OCI-LY3 (cell line): ENCODE results near the gene PKN2.

ENCODE experiments used
- EZH2phosphoT487 ChIP-seq: fragments of 200-600 bp; shearing (Covaris generic); IDR thresholded peaks from 2 replicates; pipeline ENCODE4 v1.6.1; 2018; ENCODE audit warnings: antibody characterized with exemption, mixed run types, low read depth
- TF ChIP-seq, protein P1 (sequence below): fragments of 200-600, 300-600 bp; sonication (generic); IDR thresholded peaks from 2 replicates; pipeline ENCODE4 v1.5.1; 2014; ENCODE audit warnings: antibody characterized with exemption, low read length, low read depth

DNA sequence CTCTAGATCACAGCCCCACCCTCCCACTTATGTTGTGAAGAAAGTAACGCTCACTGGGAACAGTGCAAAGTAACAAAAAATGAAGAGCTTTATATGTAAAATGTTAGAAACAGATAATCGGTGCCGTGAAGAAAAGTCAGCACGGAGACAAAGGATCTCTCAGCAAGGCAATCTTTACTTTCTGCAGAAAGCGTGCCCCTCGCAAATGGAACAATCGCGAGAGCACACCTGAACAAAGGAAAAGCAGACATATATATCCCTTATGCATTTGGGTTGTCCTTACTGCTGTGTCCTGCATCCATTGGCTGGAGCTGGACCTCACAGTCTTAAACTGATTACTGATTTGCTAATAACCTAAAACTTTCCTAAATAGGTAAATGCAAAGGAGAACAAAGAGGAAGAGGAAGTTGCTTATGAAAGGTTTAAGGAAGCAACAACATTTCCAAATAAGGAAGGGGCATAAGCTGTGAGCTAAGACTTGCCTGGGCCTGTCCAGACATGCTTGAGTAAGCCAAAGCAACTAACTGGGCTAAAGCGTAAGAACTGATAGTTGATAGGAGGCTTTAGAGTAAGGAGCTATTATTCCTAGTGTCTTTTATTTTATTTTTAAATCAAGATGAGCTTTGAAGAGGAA, 117.6 kb downstream of the PKN2 start:
- TF ChIP-seq, protein P1, sequence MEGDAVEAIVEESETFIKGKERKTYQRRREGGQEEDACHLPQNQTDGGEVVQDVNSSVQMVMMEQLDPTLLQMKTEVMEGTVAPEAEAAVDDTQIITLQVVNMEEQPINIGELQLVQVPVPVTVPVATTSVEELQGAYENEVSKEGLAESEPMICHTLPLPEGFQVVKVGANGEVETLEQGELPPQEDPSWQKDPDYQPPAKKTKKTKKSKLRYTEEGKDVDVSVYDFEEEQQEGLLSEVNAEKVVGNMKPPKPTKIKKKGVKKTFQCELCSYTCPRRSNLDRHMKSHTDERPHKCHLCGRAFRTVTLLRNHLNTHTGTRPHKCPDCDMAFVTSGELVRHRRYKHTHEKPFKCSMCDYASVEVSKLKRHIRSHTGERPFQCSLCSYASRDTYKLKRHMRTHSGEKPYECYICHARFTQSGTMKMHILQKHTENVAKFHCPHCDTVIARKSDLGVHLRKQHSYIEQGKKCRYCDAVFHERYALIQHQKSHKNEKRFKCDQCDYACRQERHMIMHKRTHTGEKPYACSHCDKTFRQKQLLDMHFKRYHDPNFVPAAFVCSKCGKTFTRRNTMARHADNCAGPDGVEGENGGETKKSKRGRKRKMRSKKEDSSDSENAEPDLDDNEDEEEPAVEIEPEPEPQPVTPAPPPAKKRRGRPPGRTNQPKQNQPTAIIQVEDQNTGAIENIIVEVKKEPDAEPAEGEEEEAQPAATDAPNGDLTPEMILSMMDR, result no peak
- TF ChIP-seq EZH2phosphoT487, result no peak
